GM21390 (cell line): ENCODE data around the gene ARHGEF10L.

Source experiments
- ATAC-seq: cut with Tn5 transposase; IDR thresholded peaks from one replicate; pipeline ENCODE4 v1.9.1; 2021; ENCODE audit not compliant: unreplicated experiment

ARHGEF10L gene

DNA sequence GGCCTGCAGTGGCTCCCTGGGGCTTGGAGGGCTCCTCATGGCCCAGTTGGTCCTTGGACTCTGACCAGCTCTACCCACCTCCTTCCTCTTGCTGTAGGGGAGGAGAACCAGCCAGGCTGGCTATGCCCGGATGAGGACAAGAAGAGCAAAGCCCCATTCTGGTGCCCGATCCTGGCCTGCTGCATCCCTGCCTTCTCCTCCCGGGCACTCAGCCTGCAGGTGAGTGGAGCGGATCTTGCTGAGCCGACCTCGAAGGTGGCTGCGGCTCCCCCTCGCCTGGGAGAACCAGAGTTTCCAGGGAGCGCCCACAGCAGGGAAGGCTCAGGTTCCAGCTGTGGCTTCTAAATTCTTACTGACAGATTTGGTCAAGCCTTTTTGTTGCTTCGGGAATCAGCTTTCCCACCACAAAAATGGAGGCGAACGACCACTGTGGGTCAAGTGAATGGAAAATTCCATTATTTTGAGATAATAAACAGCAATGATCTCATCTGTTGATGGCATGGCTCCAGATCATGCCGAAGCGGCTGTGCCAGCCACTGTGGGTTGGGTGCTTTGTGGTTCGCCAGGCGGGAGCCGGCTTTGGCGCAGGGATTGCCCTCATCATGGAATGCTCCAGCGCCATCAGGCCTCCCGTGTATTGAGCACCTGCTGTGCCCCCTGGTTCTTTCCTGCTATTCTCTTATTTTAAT is 109.1 kb downstream of the ARHGEF10L start:
- no peak for ATAC-seq

DNA sequence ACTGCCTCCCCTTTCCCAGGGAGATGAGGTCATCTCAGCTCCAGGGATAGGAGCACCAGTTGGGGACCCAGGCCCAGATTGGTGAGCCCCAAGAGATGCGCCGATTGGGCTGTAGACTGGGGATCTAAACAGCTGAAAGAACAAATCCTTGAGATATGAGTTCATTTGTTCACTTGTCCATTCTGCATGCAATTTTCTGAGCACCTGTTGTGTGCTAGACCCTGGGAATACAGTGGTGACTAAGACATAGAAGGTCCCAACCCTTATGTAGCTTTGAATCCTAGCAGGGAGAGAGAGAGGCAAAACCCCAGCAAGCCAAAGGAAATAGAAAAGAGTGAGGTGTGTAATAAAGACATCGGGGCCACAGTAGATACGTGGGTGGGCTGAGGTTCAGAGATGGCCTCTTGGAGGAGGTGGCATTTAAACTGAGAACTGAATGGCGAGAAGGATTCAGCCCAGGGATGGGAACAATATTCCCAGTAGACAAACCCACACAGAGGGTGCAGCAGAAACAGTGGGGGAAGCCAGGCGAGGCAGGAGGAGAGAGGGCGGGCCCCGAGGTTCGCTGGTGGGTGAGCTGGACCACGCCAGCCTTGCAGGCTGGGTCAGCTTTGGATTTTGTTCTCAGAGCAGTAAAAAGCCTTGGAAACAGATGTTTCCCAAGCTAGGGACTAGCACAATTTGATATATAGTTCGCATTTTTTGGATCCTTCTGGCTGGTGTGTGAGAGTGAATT is 110.0 kb downstream of the ARHGEF10L start:
- ATAC-seq: no peak

DNA sequence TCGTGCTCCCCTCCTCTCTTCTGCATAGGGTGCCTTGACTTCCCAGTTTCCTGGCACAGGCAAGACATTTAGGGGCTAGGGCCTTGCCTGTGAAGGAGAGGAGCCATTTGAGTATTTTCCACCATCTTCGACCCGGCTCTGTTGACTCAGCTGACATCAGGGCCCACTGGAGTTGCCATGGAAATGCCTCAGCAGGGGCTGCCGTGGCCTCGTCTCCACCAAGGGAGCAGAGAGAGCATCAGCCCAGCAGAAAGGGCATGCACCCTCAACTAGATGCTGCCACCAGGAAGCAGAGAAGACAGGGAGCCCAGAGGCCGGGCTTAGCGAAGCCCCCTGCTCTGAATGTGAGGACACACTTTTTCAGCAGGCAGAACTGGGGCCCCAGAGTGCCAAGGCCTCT is 113.8 kb downstream of the ARHGEF10L start:
- ATAC-seq: no peak

DNA sequence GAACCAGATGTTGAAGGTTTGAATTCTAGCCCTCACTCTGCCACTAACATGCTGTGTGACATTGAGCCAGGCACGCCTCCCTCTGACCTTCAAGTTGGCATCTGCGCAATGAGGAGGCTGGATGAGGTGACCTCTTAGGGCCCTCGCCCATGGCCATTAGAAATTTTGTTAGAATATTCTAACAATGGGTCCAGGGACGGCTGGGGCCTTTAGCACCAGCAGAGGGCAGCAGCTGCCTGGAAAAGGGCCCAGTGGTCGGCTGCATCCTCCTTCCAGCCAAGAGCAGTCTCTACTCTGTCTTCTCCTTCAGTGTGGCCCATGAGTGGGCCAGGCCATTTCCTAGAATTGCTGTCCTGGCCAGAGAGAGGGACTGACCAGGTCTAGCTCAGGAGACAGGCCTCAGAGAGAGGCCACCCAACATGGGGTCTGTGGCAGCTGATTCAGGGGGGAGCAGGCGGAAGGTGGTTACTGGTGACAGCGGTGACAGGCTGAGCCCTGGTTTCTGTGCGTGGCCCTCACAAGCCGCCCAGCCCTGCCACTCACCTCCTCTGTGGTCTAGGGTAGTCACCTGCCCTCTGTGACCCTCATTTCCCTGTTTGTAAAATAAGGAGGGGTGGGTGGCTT is 114.3 kb downstream of the ARHGEF10L start:
- ATAC-seq: no peak

DNA sequence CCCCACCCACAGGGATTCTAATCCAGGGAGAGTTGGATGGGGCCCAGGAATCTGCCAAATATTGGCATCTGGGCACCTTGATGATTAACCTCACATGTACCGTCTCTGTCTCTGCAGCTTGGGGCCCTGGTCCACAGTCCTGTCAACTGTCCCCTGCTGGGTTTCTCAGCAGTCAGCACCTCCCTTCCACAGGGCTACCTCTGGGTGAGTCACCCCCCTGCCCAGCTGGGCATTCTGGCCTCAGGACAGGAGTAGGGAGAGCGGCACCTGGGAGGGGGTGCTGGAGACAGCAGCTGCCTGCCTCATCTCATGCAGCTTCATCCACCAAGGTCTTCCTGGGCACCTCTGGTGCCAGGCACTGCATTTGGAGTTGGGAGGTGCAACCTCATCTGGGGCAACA is 115.0 kb downstream of the ARHGEF10L start:
- ATAC-seq: no peak

DNA sequence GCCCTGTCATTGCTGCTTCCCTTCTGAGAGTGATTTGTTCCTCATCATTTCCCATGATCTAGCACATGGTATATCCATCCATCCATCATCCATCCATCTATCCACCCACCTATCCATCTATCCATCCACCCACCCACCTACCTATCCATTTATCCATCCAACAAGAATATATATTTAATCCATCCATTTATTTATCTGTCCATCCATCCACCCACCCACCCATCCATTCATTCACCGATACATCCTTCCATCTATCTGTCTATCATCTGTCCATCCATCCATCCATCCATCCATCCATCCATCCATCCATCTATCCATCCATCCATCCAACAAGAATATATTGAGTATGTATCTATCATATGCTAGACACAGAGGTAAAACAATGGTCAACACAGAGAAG is 115.7 kb downstream of the ARHGEF10L start:
- ATAC-seq: no peak

DNA sequence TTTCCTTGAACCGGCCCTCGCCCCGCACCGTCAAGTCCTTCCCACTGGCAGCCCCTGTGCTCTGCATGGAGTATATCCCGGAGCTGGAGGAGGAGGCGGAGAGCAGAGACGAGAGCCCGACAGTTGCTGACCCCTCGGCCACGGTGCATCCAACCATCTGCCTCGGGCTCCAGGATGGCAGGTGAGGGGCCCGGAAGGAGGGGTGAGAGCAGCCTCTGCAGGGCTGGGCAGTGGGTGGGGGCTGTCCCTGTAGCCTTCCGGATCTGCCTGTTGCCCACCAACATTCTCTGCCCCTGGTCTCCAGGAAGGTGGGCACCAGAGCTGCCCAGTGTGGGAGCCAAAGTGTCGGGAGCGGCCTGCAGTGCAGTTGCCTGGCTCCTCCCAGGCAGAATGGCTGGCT is 116.4 kb downstream of the ARHGEF10L start:
- ATAC-seq: no peak

DNA sequence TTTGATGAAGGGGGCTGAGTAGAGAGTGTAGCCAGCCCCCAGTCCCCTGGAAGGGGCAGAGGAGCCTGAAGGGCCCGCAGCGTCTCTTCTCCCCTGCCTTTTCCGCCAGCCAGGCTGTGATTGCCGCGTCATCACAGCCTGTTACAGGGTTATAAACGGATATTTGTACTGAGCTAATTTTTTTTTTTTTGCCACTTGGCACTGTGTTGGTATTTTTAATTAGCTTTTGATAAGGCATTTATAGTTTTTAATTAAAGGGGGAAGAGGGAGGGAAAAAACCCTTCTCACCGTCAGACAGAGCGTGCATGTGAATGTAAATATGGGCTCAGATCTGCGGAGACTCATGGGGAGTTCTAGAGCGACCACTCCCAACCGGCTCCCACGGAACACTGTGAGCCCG is 117.9 kb downstream of the ARHGEF10L start:
- no peak for ATAC-seq

DNA sequence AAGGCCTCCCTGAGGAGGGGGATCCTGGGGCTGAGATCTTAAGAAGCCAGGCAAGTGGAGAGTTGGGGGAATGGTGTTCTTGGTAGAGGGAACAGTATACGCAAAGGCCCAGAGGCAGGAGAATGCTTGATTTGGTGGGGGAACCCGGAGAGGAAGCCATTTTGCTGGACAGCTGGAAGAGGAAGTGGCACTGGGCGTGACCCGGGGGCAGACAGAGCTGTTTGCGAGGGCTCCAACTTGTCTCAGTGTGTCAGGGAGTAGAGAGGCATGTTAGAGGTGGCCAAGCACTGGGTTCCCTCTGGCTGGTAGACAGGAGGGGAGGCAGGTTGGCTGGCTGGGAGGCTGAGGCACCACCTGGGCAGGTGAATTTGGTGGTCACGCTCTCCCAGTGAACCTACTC is 119.3 kb downstream of the ARHGEF10L start:
- no peak for ATAC-seq

DNA sequence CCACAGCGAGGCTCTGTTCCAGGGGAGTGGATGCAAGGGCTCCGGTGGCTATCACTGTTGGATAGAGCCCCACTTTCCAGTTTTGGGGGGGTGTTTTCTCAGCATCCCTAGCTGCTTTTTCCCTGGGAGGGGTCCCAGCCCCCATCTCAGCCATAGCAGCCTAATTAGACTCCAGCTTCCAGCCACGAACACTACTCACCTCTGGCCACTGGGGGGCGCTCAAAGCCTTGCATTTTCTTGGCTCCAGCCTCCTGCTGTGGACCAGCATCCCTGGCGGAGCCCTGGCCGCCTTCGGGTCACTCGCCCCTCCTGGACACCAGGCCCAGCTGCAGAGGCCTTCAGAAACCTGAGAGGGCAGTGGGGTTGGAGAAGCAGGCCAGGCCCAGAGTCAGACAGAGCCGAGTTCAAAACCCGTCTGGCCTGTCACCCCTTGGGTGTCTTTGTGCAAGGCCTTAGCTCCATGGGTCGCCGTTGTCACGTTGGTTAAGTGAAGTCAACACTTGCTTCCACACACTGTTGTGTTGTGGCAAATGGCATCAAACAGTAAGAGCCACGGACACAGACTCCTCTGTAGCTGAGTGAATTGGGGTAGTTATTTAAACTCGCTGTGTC is 122.2 kb downstream of the ARHGEF10L start:
- no peak for ATAC-seq

DNA sequence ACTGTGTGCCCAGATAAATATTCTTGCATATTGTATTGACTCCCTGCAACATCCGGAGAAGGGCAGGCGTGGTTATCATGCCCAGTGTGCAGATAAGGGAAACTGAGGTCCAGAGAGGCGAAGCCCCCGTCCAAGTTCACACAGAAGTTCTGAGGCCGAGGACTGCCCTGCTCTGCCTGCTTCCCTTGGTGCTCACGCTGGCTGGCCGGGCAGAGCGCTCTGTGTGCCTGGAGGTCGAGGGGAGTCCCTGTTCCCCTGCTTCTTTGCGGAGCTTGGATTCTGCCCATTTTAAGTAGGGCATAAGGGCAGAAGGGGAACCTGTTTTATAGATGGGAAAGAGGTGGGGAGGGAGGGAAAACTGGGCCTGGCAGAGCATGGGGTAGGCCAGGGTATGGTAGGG is 122.8 kb downstream of the ARHGEF10L start:
- ATAC-seq: no peak

DNA sequence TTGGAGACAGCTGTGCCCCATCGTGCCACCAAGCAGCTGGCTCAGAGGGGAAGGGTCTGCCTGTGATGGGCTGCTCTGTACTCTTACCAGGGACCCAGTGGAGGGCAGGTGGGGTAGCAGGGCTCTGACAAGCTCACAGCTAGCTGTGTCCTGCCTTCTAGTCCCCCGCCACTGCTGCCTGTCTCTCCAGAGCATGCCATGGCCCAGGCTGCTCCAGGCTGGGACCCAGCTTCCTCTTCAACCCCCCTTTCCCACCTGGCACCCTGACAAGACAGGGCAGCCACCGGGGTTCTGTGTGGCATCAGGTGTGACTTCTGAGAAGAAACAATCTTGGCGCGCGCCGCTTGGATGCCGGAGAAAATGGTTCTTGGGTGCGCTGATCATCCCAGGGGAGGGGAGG is 123.3 kb downstream of the ARHGEF10L start:
- no peak for ATAC-seq

DNA sequence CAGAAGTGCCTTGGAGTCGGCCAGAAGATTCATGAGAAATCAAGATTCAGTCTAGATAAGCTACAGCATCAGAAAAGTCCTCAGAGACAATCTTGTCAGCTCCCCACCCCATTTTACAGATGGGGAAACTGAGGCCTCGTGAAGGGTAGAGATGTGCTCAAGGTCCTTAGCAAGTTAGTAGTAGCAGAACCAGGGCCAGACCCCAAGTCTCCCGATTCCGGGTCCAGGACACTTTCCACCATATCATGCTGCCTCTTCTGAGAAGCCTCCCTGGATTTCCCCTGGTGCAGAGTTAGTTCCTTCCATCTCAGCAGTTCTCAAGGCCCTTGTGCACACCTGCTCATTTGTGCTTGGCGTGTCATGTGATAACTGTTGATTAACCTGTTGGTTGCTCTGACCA is 124.1 kb downstream of the ARHGEF10L start:
- no peak for ATAC-seq

DNA sequence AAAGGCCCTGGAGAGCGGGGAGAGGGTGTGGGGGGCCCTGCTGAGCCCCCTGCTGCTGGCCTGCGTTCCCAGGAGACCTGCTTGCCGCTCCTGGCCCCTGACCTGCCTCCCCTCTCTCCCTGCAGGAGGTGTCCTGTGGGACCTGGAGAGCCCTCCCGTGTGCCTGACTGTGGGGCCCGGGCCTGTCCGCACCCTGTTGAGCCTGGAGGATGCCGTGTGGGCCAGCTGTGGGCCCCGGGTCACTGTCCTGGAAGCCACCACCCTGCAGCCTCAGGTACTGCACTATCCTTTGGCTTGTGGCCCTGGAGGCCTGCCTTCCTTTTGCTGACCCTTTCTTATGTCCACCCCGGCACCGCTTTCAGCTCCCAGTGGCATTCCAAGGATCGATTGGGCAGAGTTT is 124.8 kb downstream of the ARHGEF10L start:
- no peak for ATAC-seq

DNA sequence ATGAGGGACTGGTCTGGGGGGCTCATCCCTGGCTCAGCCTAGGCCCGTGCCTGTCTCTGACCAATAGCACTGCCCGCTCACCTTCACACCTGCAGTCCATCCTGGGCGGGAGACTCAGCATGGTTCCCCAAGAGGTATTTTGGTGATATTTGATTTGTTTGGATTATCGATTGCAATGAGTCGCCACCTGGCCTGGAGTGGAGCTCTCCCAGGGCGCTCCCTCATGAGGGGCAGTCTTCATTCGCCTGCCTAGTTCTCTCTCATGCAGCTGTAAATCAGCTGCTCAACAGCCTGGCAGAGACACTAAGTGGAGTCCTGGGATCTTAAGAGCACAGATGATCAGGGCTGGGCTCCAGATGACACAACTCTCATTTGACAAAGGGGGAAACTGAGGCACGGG is 125.6 kb downstream of the ARHGEF10L start:
- no peak for ATAC-seq

DNA sequence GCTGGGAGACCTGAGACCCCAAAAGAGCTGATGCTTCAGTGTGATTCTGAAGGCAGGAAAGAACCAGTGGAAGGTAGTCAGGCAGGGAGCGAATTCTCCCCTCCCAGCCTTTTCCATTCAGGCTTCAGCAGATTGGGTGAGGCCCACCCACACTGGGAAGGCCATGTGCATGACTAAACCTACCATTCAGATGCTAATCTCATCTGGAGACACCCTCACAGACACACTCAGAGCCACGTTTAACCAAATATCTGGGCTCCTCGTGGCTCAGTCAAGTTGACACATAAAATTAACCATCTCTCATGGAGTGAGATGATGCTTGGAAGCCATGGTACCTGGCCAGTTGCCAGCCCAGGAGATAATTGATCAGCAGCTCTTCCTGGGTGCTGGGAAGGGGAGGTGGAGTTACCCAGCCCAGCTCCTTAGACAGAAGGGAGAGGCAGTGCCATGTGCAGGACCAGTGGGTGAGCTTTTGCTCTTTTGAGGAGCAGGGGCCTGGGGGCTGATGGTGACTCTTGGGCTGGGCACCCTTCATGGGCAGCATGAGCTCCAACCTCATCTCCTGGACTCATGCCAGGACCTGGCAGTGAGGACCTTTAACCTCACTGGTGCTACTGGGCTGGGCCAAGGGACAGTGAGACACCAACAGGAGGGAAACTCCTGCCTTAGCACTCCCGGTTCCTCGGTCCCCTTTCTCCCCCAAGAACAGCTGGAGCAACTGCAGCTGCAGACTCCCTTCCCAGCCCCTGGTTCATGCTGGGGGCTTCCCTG is 126.6 kb downstream of the ARHGEF10L start:
- no peak for ATAC-seq

DNA sequence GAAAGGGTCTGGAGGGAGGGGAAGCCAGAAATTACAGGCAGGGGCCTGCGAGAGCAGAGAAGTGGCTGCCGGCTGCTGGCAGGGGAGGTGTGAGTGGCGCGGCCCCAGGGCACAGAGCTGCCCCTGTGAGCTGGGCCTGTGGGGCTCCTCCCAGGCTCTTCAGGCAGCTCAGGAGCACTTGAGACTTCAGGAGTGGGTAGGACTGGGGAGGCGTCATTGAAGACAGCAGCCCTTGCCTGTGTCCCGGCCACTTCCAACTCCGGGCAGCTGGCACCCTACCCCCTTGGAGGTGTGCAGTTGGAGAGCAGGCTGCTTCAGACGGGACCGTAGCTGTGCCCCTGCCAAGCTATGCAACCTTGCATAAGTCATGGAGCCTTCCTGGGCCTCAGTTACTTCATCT is 128.1 kb downstream of the ARHGEF10L start:
- ATAC-seq: no peak

DNA sequence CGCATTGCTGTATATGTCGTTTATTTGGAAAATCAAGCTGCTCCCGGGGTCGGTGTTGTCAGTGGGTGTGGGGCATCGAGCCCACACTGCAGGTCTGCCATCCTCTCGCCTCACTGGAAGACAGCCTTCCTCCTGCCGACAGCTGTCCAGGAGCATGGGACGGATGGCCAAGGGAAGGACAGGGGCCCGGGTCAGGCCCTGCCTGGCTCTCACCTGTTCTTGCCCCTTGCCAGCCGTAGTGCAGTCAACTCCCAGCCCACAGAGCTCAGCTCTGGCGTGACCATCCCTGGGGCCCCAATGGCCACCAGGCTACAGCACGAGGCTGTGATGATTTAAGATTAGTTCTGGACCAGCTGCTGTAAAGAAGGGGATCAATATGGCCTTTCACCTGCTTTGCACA is 128.7 kb downstream of the ARHGEF10L start:
- ATAC-seq: no peak

DNA sequence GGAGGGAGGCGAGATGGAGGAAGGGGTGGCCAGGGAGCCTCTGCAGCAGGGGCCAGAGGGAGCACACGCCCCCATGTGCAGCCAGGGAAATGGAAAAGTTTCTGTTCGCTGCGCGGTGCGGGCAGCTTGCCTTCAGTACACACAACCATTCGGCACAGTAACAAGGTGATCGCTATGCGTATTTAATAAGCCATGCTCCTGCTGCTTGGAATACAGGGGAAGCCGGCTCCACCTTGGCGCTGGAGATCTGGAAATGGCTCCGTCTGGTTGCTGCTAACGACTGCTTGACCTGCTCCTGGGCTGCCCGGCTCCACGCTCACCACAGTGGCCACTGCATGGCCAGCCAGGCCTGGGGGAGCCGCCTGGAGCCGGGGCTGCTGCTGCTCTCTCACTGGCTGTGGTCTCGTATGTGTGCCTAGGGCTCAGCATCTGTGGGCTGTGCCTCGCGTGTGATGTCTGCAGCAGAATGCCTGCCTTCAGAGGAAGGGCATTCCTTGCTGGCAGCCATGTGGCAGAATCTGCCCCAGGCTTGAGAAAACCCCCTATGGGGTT is 129.2 kb downstream of the ARHGEF10L start:
- ATAC-seq: no peak

DNA sequence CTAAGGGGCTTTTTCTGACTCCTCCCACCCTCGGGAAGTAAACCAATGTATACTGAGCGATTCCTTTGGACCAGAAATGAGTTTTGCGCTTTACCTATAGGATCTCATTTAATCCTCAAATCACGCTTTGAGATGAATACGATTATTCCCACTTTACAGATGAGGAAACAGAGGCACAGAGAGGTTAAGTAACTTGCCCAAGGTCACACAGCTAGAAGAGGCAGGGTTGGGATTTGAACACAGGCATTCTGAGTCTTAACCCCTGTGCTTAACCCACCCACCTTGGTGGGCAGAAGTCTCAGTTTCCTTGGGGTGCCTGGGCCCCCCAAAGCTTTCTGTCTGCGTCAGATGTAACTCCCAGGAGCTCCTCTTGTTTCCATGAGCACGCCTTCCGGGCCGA is 129.8 kb downstream of the ARHGEF10L start:
- no peak for ATAC-seq
